HG03175 (cell line): ENCODE data around the gene ZNFX1.

Experiments used
- ATAC-seq: cut with Tn5 transposase; IDR thresholded peaks from one replicate; pipeline ENCODE4 v1.9.1; 2021; ENCODE audit warnings: mild to moderate bottlenecking, moderate library complexity; ENCODE audit not compliant: unreplicated experiment

The ZNFX1 gene

DNA sequence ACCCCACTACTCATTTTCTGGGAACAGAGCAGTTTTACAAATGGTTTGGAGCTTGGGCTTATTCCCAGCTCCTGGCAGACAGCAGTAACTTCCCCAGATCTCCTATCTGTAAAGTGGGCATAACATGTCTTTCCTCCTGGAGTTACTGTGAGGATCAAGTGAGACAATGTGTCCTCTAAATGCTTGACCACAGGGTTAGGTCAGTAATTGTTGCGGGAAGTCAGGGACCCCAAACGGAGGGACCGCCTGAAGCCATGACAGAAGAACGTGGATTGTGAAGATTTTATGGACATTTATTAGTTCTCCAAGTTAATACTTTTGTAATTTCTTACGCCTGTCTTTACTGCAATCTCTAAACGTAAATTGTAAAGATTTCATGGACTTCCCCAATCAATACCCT, 15.3 kb upstream of the ZNFX1 start:
- no peak for ATAC-seq

DNA sequence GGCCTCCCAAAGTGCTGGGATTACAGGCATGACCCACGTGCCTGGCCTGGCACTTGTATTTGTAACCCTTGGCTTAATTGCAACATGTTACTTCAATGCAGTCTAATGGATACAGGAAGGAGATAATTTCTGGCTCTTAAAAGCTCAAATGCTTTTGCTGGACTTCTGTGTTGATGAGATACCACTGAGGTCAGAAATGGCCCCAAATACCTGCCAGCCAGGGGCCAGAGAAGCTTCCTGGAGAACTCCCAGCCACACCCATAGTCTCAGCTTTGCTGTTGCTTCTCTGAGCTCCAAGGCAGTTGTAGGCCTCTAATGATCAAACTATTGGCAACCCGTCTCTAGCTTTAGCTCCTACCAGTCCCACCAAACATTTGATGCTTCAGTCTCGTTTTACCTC, 14.2 kb upstream of the ZNFX1 start:
- ATAC-seq, result no peak

DNA sequence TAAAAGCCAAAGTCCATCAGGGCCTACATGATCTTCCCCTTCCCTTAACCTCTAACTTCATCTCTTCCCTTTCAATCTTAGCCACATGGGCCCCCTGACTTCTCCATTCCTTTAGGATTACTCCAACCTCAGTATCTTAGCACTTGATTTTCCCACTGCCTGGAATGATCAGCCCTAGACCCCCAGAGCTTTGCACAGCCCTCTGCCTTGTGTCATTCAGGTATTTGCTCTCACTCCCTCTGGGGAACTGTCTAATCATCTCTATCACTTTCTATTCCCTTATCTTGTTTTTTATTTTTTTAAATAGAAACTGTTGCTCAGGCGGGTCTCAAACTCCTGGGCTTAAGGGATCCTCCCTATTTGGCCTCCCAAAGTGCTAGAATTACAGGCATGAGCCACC, 13.3 kb upstream of the ZNFX1 start:
- no peak for ATAC-seq

DNA sequence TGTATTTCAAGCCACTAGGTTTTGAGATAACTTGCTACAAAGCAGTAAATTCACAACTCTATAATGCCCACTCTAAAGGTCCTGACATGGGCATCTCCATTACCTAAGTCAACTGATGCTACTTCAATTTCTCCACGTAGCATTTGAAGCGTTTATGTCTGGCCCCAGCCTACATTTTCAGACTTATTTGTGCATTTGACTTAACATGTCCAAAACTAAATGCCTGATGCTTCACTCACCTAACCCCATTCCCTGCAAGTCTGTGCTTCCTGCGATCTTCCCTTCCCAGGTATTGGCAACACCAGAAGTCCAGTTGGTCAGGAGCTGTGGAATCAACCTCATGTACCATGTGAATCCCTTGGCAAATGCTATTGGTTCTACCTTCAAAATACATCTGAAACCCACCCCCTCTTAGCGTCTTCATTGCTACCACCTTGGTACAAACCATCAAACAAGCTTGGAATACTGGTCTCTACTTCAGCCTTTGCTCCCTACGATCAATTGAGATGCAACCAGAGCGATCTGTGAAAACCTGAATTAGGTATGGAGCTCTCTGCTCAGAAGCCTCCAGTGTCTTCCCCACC, 12.8 kb upstream of the ZNFX1 start:
- no peak for ATAC-seq

DNA sequence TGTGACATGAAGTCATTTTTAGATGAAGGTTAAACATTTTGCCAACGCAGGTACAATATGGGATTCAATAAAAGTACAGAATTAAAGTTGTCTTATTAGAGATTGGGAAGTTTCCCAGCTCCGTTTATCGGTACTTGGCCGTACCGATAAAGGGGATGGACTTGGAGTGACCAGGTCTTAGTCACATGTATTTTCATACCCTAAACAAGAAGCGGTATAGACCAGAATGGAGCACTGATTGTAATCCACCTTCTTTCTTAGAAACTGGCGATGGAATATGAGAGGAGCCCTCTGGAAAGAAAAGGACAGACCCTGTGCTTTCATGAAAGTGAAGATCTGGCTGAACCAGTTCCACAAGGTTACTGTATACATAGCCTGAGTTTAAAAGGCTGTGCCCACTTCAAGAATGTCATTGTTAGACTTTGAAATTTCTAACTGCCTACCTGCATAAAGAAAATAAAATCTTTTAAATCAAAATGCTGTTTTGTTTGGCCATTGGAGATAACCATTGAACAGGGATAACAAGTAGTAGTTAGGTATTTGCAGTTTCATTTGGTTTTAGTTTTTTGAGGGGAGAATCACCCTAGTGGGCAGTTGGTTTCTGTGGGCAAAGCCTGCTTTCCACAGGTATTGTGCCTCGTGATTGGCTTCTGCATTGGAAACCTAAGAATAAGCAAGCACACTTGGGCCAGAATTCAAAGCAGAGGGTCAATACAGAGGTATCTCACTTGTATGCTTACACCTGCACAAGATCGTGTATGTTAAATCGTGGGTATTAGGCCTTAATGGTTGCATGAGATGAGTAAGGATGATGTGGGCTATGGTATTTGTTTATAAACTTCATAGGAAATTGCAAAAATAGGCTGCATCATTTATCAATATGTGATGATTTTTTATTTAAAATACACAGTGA, 11.2 kb upstream of the ZNFX1 start:
- no peak for ATAC-seq

DNA sequence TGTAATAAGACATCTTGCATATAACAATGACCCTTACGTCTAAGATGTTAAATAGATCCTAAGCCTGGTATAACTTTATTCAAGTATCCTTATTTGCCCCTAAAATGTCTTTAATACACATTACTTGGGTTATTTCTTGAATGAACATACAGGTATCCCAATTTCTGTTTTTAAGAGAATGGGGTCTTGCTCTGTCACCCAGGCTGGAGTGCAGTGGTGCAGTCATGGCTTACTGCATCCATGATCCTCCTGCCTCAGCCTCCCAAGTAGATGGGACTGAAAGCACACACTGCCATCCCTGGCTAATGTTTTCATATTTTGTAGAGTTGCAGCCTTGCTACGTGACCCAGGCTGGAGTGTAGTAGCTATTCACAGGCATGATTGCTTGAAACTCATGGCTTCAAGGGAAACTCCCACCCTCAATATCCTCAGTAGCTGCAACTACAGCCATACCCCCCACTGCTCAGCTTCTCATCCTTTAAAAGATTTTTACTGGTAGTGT, 10.4 kb upstream of the ZNFX1 start:
- no peak for ATAC-seq

DNA sequence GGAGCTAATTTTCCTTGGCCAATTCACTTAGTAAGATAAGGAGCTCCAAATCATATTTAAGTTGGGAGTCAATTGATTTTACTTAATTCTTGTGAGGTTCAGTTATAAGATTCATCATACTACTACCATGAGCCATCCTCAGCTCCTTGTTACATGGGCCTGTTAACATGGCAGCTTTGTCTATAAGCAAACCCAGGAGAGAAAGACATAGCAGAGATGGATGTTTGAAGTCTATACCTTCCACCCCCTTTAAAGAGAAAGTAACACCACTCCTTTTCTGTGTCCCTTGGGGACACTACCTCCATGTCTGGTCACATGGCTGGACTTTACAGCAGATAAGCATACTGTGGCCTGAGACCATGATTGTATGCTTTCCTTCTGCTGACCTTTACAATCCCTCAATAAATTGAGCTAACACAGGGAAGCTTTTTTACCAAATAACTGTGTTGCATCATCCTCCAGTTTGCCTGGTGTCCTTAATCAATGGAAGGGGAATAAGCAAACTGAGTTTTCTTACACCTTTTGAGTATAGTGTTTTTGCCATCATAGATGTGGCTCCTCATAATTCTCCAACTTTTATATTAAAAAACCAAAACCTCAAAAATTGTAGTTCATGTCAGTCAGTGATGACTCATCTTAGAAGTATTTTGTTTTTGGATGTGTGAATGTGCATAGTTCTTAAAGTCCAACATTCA, 9.8 kb upstream of the ZNFX1 start:
- ATAC-seq, result no peak

DNA sequence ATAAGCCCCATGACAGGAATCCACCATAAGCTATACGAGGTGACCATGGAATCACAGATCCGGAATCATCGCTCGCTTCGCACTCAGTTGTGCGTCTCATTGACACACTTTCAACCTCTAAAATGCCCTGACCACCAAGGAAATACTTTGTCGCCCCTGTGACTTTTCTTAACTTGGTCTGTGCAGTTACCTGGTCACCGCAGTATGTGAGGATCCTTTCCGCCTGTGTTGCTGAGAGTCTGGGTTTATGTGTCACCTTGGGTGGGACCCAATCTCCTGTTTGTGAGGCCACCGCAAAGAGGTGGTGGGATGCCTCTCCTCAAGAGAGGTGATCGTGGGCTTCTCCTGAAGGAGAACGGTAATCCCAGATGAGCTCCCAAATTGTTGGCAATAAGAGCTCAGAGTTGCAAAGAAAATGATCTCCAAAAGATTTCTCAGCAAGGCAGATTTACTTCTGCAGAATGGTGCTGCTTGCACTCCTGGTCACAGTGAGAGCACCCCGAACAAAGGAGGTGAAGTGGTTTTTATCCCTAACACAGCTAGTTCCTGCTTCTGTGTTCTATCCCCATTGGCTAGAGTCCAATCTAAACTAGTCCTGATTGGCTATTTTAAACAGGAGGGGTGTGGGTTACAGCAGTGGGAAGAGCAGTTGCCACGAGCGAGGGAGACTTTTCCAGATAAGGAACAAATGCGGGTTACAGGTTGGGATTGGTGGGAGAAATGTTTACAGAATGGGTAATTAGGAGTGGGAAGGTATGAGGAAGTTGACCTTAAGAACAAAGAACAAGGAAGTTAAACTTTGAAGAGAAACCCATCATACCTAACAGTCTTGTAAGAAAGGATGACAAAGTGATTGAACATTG, 9.1 kb upstream of the ZNFX1 start:
- no peak for ATAC-seq

DNA sequence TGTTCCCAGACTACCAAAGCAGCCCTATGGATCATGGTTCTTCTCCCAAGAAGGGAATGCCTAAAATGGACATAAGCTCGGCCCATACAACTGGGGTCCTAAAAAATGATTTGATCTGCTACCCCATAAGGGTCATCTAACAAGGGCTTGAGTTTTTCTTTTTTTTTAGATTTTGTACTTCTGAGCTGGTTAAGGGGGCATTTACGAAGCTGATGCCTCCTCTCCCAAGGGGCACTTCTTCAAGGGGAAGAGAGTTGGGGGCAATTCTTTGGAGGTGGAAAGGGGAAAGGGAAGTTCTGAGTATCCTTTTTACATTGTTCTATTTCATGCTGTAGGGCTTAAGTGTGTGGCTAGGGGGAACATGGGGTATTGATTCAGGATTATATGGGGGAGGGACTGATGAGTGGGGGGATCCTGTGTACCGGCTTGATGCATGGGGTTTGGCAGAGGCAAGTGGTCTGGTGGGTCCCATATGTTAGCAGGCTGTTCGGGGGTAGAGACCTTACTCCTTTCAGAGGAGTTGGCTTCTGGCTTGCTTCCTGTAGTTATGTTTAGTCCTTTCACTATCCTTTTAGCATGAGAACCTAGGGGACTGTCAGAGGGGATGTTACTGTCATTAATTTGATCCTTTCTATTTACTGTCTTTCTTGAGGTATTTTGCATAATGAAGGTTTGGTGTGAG, 8.1 kb upstream of the ZNFX1 start:
- ATAC-seq, result no peak

DNA sequence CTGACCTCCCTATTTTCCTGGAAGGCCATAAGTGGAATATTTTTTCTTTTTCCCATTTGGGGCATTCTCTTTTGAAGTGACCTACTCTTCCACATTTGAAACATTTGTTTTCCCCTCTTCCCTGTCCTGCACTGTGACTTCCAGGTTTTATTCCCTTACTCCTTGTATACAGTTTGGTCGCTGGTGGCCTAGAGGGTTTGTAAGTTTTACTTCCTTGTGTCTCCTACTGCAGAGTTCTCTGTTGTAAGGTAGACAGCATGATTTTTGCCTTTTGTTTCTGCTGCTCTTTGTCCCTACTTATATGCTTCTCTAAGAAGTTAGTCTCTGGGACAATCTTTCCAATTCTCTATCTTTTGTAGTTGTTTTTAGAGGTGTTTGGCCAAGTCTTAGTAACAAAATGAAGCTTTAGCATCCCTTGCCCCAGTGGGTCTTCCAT, 7.4 kb upstream of the ZNFX1 start:
- no peak for ATAC-seq

DNA sequence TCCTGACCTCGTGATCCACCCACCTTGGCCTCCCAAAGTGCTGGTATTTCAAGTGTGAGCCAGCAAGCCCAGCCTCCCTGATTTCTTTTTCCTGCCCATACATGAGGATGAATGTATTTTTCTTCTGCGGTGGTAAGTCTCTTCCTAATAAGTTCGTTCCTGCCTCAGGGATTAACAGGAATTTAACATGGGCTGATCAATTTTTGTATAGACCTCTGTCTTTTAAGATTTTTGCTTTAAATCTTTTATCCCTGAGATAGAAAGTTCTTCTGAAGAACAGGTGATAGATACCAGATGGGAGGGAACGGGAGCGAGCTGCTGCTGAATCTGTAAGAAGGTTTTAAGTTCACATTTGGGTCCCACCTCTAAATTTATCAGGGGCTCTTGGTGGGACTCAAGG, 7.0 kb upstream of the ZNFX1 start:
- ATAC-seq, result no peak

DNA sequence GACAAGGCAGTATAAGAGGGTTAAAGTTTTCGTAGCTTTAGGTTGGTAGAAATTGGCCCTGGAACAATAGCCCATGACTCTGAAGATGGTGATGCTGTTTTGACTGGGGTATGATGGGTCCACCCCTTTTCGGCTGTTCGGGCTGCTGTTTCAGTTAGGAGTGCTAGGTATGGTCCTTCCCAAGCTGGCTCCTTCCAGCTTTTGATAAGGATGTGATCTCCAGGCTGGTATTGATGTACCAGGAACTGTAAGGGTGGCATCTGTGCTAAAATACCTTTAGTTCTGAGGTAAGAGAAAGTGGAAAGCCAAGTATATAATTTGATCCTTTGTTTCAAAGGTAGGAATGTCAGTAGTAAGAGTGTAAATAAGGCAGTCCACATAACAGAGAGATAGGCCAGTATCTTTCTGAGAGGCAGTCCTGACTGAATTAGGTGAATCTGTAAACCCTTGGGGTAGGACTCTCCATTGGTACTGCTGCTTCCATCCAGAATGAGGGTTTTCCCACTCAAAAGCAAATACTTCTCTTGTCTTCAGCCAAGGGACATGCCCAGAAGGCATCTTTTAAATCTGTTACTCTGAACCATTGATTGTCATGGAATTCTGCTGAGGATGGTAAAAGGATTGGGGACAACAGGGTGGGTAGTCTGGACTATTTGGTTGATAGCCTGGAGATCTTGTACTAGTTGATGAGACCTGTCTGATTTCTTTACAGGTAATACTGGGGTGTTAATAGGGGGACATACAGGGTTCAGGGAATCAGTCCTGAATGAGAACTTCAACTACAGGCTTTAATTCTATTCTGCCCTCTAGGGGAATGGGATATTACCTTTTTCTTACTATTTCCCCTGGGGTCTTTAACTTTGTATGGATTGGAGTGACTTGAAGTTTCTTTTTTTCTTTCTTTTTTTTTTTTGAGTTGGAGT, 6.1 kb upstream of the ZNFX1 start:
- no peak for ATAC-seq

DNA sequence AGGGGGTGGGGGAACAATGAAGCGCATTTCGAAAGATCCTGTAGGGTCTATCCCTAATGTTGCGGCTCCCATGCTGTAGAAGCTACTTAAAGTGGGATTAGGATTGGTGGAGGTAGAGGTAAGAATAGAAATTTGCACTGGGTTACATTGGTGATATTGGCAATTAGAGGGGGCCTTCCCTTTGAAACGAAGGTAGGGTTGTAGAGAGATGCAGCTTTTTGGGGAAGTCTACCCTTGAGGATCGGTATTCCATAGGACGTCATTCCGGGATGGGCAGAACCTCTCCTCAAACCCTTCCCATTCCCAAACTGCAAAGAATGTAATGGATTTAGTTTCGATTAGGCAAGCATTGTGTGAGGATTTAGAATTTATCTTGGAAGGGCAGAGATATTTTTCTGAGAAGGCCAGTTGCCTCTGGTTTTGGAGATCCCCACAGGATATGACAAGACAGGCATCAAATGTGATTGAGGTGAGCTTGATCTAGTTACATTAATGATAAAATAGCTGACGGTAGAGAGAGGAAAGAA, 5.4 kb upstream of the ZNFX1 start:
- ATAC-seq, result no peak

DNA sequence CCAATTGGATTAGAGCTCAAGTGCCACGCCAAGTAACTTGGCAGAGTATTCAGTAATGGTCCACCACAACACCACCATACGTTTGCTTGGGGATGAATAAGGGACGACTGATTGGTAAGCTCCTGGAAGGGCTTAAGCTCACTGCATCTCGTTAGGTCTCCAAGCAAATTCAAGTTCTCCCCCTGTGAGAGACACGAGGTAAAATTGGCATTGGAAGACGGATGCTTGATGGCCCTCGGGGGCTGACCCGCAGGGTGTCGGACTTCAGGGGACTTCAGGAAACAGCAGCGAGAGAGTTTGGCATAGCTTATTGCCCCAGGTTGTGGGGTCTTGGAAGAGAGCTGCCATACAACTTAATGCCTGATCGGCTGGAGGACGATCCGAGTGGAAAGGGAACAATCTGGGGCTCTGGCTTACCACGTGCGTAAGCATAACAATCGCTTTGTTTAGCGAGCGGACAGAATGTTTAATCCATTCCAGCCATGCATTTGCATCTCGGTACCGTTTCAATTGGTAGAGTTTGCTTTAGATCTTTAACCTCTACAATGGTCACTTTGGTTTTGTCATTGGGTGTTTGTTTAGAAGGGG, 4.8 kb upstream of the ZNFX1 start:
- no peak for ATAC-seq

DNA sequence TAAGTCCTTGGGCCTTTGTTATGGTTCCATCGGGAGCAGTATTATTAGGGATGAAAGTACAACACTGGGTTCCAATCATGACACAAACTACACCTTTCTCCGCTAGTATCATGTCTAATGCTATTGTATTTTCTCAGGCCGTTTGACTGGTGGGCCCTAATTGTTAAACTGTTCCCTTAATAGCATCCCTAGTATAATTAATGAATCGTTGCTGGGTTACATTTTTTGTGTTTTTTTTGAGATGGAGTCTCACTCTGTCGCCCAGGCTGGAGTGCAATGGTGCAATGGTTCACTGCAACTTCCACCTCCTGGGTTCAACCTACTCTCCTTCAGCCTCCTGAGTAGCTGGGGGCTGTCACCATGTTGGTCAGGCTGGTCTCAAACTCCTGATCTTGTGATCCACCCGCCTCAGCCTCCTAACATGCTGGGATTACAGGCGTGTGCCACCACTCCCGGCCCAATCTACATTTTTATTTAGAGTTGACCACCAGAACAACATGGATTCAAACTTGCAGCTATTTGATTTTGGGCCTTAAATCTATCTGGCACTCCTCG, 4.1 kb upstream of the ZNFX1 start:
- ATAC-seq, result no peak

DNA sequence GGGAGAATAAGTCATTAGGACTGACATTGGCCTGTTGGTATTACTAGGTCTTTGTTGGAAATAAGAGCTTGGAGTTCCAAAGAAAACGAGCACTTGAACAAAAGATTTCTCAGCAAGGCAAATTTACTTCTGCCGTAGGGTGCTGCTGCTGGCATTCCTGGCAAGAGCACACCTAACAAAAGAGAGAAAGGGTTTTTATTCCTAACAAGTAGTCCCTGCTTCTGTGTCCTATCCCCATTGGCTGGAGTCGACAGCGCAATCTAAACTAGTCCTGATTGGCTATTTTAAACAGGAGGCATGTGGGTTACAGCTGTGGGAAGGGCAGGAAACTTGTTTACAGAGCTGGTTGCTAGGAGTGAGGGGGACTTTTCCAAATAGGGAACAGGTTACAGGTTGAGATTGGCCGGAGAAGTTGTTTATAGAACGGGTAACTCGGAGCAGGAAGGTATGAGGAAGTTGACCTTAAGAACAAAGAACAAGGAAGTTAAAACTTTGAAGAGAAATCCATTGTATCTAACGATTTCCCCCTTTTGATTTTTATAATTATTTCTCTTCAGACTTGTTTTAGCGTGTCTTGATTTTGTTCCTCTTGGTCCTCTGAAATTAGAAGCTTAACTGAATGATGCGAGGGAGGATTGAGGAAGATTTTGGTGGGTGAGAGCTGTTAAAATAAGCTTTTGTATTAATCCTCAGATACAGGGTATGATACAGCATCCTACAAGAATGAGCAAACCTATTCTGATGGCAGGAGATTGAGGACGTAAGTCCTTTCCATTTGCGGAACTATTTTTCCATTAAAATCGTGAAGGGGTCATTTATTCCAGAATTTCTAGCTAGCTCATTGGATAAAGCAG, 3.4 kb upstream of the ZNFX1 start:
- no peak for ATAC-seq

DNA sequence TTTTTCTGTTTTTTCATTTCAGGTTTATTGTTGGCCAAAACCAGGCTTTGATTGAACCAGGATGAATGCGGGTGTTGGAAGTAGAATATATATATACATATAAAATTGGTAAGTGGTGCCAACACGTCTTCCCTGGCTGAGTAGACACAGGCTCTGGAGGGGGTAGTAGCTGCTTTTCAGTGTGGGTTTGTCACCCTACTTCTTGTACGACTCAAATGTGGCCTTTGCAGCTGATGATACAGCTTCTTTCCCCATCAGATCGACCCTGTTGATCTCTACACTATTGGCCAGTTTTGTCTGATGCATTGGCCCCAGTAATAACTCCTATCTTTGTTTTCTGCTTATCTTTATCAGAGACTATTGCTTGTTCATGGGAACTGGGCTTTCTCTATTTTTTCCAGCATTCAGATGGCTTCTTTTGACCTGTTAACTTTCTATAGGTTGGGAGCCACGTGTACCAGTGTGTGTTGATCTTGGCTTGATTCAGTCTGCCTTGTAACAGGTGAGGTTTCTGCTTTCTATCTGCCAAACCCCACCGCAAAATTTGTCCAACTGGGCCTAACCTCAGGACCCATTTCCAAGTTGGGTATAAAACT, 2.7 kb upstream of the ZNFX1 start:
- ATAC-seq, result no peak
